WI38 (cell line): ENCODE results near the gene MYB.

Source experiments
- H3K4me3 ChIP-seq: 2 replicates; pipeline ENCODE4 v1.5.1; 2011; ENCODE audit warnings: low read depth, mild to moderate bottlenecking, control low read depth, low read length
- CTCF ChIP-seq: IDR thresholded peaks from 2 replicates; pipeline ENCODE4 v1.5.1; 2012; ENCODE audit warnings: low read depth, mild to moderate bottlenecking, control low read depth, low read length

Gene MYB

GRCh38 chr6:135183532-135184440 is 2.7 kb downstream of the MYB start:
- no peak overlapping the region for H3K4me3 ChIP-seq
- TF ChIP-seq CTCF = peak; percentile 23; the same call in 1 of the 2 replicates

DNA sequence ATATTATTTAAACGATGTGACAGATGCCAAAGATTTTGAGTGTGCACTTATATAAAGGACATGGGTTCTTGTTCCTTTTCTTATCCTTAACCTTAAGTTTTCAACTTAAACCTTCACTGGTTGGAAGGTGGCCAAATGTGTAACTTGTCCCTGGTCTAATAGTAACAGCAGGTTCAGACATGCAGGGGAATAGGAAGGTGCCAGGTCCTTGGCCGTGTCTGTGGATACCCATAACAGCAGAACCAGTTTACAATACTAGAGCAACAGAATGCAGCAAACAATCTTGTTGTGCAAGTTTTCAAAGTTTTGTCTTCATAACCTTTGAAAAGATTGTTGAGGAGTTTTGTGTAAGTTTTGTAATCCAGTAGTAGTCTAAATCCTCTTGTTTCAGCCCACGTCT is 4.4 kb downstream of the MYB start:
- no peak for TF ChIP-seq CTCF
- no peak overlapping the region for H3K4me3 ChIP-seq

DNA sequence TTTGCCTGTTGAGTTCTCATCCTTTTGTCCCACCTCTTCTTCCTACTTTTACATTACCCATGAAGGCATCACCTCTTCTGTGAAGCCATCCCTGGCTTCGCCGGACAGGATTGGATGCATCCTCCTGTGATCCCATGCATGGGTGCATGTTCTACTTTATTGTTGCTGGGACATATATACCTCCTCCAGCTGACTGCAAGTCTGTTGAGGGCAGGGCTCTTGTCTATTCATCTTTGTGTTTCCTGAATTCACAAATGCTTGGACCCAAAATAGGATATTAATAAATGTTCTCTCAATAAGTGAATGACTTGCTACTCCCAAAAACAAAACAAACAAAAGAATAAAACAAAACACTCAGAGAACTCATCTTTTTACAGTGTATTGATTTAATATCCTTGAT is 5.1 kb downstream of the MYB start:
- H3K4me3 ChIP-seq = no peak overlapping the region
- TF ChIP-seq CTCF = no peak

- no peak overlapping the region for H3K4me3 ChIP-seq
Observed at GRCh38 chr6:135187372-135187771, 6.3 kb downstream of the MYB start.

DNA sequence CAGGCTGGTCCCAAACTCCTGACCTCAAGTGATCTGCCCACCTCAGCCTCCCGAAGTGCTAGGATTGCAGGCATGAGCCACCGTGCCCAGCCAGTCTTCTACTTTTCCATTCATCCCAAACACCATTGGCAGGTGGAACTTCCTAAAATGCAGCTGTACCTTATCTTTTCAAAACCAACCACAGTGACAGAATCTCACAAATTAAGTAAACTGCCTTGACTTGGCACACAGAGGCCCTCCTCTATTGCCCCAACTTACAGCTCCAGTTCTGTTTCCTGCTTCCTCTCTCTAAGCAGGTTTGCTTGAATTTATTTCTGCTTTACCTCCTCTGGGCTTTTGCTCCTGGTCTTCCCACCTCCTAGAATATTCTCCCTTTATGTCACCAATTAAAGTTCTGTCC is 7.6 kb downstream of the MYB start:
- H3K4me3 ChIP-seq = no peak overlapping the region
- no peak for TF ChIP-seq CTCF

More at GRCh38 chr6:135187372-135187771, 6.3 kb downstream of the MYB start:
- no peak for TF ChIP-seq CTCF

GRCh38 chr6:135189344-135189743 is 8.2 kb downstream of the MYB start:
- no peak overlapping the region for H3K4me3 ChIP-seq

More at GRCh38 chr6:135189344-135189743, 8.2 kb downstream of the MYB start:
- no peak for TF ChIP-seq CTCF
